Measurements from ENCODE around the gene CACNG4.

CACNG4 gene

DNA sequence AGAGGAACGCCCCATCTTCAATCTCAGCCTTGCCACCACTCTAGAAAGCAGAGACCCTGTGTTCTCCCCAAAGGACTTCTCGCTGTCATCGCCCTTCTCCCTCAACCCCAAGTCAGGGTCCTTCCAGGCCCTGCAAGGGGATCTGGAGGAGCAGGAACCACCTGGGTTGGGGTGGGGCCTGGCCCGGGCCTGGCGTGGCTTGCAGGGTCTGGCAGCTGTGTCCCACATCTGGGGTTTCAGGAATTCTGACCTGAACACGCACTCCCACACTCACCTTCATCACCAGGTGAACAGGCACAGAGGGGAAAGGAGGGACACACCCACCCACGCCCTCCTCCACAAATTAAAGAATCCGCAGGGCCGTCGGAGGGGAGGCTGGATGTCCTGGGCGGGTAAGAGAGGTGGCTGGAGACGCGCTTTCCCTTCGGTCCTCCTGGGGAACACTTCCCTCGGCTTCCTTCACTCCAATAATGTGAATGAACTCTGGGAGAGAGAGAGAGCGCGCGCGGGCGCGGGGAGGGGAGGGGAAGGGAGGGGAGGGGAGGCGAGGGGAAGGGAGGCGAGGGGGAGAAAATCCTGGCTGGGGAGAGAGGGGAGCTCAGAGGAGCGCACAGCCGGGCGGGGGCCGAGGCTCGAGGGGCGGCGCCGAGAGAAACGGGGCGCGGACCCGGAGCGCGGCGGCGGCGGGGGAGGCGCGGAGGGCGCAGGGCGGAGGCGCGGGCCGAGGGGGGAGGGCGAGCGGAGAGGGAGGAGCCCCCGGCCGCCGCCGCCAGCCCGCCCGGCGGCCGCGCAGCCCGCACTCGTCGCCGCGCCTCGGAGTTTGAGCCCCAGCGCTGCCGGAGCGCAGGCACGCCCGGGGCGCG lies at the start of gene CACNG4:
Gene CACNG4, plus strand, starts transcription at position 799 of the 863 bp plus-strand sequence. CDS start 205 bp downstream, outside the sequence.
- peak; percentile 66 for DNase-seq

DNA sequence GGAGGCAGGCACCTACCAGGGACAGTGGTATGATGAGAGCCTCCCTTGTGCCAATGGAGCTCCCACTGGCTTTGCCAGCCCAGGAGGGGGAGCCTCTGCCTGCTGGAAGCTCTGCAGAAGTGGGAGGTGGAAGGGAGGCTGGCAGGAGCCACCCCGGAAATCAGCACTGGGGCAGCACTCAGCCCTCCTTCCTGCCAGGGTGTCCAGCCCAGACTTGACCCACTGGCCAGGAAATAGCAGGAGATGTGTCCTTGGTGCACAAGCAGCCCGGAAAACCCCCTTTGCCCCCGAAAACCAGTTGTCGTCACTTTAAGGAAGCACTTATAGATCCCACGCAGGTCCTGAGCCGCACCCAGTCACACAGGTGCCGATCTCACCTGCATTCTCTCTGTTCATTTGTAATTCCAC lies 49.3 kb upstream of the CACNG4 start:
- no peak for DNase-seq

DNA sequence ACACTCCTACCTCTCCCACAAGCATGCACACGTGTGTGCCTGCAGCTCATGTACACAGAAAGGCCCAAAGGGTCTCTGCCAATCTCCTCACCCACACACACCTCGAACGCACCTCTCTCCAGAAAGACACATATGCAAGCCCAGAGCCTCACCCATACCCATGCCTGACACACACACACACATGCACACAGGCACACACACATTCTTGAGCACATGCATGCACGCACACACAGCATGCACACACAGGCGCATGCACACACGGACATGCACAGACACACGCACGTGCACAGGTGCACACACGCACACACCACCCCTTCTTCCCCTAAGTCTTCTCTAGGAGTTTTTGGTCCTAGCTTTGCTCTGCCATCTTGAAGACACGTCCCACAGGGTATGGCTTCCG lies 48.7 kb upstream of the CACNG4 start:
- no peak for DNase-seq

DNA sequence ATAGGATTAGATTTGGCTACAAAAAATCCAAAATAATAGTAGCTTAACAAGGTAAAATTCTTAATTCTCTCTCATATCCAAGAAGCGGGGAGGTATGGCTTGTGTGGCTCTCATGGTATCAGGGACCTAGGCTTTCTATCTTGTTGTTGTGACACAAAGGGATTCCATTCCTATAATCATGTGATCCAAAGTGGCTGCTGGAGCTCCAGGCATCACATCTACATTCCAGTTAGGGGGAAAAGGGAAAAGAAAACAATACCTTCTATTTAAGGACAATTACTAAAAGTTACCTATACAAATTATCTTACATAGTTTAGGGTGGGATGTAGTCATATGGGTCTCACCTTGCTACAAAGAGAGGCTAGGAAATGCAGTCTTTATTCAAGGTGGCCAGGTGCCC lies 47.6 kb upstream of the CACNG4 start:
- no peak for DNase-seq

DNA sequence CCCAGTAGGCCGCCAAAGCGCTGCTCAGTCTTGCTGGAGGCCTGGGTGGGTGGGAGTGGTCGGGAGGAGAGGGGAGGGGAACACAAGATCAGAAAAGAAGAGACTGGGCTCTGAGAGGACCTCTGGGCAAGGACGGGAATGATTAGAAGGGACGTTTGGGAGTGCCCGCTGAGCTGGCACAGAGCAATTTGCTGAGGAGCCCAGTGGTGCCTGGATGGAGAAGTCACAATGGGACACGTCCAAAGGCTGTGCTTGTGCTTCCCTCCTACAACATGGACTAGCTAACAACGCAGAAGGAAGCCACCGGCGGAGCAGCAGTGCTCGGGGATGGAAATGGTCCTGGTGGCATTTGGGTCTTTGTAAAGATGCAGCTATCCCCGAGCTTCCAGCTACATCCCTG lies 45.6 kb upstream of the CACNG4 start:
- no peak for DNase-seq

DNA sequence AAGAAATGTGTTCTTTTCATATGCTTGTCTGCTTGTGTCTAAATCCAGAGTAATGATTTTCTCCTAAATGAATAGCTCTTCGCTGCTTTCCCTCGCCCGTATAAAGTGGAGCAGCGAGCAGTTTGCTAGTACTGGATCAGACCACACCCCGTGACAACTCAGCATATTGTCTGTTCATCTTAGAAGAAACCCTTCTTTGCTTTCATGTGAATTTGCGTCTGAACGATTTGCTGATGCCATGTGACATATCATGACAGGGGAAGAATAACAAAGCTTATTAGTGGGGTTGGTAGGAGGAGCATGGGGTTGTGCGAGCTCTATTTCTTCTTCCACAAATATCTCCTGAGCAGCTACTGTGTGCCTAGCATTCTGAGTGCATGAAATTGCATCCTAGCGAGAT lies 44.1 kb upstream of the CACNG4 start:
- no peak for DNase-seq

DNA sequence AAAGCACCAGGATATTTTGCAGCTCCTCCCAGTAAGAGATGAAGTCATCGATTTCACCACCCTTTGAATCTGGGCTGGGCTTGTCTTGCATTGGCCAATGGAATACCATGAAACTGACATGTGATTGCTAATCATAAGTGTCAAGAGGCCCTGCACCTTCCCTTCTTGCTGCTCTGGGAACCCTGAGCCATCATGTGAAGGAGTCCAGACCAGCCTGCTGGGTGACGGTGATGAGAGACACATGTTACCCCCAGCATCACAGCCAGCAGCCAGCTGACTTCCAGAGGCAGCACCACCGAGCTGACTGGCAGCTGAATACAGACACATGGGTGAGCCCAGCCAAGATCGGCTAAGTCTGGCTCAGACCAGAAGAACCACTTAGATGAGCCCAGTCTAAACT lies 43.6 kb upstream of the CACNG4 start:
- no peak for DNase-seq

DNA sequence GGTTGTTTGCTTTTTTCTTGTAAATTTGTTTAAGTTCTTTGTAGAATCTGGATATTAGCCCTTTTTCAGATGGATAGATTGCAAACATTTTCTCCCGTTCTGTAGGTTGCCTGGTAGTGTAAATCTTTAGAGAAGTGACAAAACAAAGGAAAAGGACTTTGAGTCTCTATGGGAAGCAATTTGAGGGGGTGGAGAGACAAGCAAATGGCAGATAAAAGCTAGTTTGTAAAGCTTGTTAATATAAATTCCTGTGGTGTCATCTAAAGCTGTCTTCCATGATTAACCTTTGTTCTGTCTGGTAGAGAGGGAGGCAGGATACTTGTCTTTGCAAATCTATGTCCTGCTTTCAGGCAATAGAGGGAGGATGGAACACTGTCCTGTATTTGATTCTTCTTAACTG lies 40.6 kb upstream of the CACNG4 start:
- DNase-seq: no peak

DNA sequence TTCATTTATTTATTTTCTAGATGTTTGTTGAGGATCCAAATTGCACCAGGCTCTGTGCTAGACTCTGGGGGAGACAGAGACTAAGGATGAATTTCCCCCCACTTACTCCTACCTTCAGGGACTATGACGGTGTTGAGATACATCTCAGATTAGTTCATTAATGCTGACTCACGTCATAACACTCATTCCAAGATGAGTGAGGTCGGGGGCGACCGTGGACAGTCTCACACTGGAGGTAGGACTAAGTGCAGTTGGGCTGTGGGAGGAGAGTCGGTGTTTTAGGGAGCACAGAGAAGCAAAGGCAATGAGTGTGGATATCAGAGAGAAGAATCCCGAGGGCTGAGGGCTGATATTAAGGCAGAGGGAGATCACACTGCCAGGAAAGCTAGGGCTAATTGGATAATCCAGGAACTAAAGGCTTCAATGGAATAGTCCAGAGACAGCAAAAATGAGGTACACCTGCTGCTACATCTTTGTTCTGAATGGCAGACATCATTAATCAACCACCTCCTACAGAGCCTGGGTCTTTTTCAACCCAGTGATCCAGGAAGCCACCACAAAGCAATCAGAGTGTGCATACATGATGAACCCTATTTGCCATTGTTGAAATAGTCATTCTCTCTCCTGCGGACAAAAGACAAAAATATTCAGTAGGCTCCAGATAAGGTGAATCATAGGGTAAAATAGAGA lies 38.6 kb upstream of the CACNG4 start:
- no peak for DNase-seq

DNA sequence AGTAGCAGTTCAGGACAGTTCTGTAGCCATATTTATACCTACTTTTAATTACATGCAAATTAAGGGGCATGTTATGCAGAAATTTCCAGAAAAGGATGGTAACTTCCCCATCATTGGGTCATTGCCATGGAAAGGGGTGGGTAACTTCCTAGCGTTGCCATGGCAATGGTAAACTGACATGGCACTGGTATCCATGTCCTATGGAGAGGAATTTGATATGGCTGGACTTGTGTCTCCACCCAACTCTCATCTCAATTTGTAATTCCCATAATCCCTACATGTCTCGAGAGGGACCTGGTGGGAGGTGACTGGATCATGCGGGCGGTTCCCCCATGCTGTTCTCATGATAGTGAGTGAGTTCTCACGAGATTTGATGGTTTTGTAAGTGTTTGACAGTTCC lies 35.6 kb upstream of the CACNG4 start:
- no peak for DNase-seq

DNA sequence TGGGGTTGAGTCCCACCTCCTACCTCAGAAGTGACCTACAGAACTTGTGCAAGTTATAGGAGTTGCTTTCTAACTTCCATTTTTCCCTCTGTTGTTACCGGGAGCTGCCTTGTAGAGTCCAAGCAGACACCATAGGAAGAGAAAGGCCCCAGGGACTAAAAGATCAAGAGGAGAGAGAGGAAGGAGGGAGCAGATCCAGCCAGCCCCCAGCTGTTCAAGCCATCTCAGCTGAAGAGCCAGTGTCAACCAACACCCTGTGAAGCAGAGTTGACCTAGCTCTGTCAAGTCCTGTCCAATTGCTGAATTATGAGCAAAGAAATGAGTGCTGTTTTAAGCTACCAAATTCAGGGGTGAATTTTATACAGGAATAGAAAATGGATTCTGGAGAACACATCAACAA lies 34.9 kb upstream of the CACNG4 start:
- no peak for DNase-seq

DNA sequence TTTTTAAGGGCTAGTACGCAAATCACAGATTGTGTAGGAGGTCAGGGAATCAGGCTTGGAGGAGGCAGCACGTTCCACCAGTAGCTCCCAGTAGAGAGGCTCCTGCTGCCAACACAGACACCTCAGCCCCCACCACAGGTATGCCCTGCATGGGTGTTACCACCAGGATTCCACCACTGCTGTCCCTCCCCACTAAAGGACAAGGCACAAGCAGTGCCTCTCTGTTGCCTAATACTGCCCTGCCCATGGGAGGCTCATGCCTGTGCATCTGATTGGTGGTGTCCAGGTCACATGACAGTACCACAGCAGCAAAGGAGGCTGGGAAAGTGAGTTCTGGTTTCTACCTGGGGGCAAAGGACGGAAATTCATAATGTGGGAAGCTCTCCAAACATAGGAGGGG lies 33.6 kb upstream of the CACNG4 start:
- no peak for DNase-seq

DNA sequence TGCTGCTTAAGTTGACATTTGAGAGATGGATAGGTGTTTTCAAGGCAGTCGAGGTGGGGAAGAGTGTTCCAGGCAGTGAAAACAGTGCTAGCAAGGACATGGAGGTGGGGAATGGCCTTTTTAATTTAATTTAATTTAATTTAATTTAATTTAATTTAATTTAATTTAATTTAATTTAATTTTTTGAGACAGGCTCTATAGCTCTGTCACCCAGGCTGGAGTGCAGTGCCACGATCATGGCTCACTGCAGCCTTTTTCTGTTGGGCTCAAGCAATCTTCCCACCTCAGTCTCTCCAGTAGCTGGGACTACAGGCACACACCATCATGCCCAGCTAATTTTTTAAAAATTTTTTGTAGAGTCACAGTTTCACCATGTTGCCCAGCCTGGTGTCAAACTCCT lies 32.2 kb upstream of the CACNG4 start:
- DNase-seq: no peak

DNA sequence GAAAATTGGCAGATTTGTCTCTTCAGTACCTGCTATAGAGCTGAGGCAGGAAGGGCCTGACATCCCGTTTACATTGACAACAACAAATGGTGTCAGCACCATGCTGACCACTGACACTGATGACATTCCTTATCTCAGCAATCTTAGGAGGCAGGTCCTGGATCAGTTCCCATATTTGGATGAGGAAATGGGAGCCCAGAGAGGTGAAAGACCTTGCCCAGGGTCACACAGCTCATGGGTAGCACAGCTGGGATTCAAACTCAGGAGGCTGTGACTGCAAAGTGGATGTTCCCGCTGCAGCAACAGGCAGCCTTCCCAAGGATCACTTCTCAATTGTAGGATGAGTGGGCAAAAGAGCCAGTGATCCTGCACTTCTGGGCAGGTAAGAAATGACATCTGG lies 30.5 kb upstream of the CACNG4 start:
- no peak for DNase-seq

DNA sequence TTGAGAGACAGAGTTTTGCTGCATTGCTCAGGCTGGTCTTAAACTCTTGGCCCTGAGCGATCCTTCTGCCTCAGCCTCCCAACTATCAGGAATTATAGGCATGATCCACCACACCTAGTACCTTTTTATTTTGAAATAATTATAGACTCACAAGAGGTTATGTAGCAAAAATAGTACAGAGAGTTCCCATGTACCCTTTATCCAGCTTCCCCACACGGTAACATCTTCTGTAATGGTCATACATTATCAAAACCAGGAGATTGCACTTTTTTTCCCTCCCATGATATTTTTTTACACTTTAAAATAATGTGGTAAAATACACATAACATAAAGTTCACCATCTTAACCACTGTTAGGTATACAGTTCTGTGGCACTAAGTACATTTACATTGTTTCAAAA lies 28.8 kb upstream of the CACNG4 start:
- no peak for DNase-seq

DNA sequence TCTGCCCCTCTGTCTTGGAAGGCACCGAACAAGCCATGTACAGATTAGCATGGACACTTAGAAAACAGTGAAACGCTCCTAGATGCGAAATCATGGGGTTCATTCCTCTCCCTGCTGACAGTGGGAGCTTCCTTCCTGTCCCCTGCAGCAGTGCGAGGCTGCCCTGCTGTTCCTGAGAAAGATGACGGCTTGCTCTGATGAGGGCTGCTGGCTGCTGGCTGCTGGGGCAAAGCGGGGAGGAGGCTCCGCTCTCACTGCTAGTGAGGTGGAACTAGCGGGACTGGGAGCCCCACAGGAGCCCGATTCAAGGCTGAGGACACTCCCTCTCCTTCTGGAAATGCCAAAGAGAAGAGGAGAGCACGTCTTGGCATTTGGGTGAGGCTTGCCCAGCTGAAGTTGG lies 25.9 kb upstream of the CACNG4 start:
- no peak for DNase-seq

DNA sequence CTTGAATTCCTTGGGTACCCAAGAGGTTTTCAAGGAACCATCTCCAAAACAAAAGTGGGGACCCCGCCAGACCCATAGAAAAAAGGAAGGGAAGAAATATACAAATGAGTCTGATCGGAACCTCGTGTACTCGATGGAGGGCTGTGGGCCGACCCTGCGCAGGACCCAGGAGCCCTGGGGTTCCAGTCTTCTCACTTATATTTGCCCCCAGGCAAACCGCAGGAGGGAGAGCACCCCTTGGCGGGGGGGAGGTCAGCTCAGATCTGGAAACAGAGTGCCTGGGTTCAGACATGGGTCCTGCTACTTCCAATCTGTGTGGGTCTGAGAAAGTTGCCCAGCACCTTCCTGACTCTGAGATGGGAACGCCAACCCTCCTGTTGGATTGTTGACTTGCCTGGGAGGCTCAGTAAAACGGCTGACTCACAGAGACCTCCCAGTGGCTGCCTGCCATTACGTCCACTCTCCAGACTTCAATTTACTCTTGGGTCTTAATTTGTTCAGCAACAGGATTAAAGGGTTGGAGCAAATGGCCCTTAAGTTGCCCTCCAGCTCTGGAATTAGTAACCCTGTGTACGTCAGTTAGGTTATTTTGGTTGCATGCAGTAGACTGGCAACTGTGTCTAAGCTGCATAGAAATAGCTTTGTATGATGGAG lies 24.9 kb upstream of the CACNG4 start:
- DNase-seq: no peak

DNA sequence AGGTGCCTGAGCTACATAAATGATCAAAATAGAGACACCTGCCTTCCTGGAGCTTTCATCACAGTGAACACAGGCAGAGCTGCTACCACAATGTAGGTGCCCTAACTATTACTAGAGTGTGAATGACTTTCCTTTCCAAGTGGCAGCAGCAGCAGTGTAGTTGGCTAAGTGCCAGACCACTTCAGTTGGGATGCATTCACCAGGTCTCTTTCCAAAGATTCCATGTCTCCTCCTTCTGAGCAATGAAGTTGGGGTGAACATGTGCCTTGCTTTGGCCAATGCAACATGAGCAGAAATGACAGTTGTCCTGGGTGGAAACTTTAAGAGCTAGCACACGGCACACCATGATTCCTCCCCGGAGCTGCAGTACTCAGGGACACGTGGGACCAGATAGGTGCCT lies 23.3 kb upstream of the CACNG4 start:
- DNase-seq: no peak

DNA sequence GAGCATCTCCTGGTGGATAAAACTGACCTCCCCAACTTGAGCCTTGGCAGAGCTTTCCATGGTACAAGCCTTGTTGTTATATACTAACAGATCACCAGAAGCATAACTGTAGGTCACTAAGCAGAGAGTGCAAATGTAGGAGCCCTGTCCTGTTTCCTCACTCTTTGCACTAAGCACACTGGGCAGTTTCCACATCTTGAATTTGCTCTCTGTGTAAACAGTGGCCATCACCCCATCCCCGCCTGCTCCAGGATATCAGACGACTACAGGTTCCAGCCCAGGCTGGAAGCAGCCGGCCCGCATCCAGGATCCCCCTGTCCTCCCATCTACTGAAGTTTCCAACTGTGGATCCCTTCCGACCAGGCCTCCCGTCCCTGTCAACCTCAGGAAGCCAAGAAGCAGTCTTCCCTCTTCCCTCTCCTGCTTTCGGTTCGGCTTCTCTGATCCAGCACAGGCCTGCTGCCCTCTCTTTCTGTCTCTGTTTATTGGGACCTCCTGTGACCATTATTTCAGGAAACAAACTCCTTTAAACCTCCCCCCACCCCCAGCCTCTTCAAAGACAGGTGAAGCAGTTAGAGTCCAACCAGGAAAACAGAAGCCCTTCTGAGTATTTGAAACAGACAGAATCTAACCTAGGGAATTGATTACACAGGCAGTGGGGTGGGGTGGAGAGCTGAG lies 22.6 kb upstream of the CACNG4 start:
- no peak for DNase-seq

DNA sequence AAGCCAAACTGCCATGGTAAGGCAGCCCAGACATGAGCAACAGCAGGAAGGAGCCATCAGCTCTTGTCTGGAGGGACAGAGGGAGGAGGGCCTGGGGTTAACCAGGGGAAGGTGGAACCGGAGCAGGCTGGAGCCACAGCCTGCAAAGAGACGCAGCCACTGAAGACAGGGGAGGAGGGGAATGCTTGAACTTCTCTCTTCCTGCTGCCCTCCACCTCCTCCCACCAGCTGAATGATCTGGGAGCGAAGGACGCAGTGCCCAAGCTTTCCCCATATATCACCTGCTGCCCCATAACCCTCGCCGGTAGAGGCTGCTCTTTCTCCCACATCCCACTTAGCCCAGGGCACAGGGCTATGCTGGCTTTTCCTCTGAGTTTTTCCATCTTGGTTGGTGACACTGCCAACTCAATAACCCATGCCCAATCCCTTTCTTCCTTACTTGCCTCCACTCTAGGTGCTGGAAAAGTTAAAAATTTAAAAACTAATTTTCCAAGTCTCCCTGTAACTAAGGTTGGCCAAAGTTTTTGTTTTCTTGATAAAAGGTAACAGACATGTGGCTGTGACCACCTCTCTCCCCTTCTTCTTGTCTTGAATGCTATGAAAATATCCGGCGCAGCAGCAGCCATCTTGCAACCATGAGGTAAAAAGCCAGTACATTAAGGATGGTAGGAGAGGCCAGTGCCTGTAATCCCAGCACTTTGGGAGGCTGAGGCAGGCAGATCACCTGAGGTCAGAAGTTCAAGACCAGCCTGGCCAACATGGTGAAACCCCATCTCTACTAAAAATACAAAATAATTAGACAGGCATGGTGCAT lies 21.8 kb upstream of the CACNG4 start:
- DNase-seq: no peak

DNA sequence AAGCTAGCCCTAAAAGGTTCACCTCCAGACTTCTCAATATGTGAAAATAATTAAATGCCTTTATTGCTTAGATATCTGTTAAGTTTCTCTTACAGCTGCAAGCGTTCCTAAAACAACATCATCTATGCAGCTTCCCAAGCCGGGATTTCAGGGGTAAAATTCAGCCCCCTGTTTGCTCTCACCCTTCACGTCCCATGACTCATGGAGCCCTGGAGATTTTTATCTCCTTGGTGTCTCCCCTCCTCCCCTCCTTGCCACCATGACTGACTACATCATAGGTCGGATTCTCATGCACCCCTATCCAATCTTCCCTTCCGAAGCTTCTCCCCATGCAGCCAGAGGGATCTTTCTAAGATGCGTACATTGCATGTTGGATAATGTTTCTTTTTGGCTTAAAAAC lies 21.0 kb upstream of the CACNG4 start:
- no peak for DNase-seq

DNA sequence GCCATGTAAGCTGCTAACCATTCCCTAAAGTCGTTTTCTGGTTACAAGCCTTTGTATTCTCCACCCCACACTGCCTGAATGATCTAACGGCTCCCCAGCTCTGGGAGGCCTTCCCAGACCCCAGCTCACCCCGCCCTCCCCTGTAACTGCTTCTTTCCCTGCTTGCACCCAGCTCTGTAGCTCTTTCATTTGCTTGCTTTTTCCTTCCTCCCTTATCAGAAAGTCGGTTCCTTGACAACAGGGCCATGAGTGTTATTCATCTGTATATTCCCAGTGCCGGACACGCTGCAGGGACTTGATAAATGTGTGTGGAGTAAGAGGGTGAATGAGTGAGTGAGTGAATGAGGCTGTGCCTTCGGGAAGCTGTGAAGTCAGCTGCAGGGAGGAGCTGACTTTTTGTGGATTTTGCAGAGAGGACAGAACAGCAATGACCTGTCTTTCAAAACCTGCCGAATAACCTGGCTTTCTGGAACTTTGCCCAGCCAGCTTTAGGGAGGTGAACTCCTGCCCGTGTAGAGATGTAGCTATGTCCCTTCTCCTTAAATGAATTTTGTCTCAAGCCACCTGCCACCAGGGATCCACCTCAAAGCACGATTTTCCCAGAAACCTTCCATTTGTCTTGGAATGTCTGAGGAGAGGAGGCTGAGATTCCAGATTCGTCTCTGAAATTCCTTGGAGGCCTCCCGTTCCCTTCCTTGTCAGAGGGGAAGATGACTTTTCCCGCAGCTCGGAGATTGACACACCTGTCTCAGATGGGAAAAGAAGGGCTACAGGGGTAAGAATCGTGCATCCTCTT lies 20.0 kb upstream of the CACNG4 start:
- DNase-seq: no peak

Measured in NCI-H2171 (cell line).